HG03521 (cell line): Measurements from ENCODE around the gene SMOC1.

Experiments
- ATAC-seq: cut with Tn5 transposase; IDR thresholded peaks from one replicate; pipeline ENCODE4 v1.9.1; 2021; ENCODE audit warnings: mild to moderate bottlenecking, moderate library complexity; ENCODE audit not compliant: unreplicated experiment

Gene SMOC1

GRCh38 chr14:69879175-69880043 lies at the start of gene SMOC1:
TSS of gene SMOC1 (plus strand) at chr14:69879416. CDS start at chr14:69879679, 263 bp downstream.
- ATAC-seq, result no peak

- ATAC-seq, result no peak
Observed at GRCh38 chr14:69838881-69839416, 40.3 kb upstream of the SMOC1 start.

GRCh38 chr14:69839661-69840060 lies 39.6 kb upstream of the SMOC1 start:
- ATAC-seq, result no peak

DNA sequence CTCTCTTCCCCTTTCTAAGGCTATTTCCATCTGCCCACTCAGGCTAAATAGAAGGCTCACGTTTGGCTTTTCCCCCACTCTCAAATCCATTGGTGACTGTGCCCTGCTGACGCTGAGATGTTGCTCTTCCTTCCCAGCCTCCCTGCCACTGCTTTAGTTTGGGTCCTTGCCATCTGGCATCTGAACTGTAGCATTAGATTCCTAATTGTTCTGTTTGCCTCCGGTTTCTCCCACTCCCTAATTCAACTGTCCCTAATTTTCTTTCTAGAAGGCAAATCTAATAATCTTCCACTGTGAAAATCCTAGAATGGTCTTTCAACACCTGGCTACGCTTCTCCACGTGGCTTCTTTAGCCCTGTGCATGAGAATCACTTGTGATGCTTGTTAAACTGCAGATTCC lies 37.6 kb upstream of the SMOC1 start:
- ATAC-seq, result no peak

GRCh38 chr14:69842686-69843420 lies 36.4 kb upstream of the SMOC1 start:
- no peak for ATAC-seq

DNA sequence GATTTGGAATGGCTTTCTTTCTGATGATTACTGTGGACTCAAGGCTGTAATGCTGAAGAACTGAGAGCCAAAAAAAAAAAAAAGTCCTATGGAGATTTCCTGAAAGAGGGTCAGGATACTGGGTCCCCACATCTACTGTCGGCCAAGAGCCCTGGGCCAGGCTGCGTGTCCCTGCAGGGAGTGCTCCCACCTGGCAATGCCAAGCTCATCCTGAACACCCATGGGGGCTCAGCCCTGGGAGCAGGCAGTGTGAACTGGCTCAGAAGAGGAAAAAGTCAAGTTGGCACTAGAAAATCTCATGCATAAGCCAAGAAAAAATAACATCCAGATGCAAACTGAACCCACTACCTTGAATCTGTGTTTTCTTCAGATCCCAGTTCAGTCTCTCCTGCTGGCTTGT lies 35.0 kb upstream of the SMOC1 start:
- no peak for ATAC-seq

GRCh38 chr14:69845050-69845581 lies 34.1 kb upstream of the SMOC1 start:
- ATAC-seq, result no peak

DNA sequence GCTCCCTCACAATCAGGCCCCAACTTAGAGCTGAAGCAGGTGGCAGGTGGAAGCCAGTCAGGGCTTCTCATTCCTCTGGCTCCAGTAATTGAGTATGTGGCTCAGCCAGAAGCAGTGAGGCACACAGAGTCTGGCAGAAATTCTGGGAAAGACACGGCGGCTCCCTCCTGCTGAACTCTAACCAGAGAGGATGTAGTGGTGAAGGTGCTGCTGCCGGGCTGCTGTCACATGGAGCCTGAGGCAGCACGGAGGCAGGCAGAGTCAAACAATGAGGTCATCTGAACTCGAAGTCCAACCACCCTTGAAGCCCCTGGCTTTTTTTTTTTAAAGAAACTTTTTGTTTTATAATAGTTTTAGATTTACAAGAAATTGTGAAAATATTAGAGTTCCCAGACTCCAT lies 33.4 kb upstream of the SMOC1 start:
- ATAC-seq, result no peak

- no peak for ATAC-seq
Observed at GRCh38 chr14:69848156-69848555, 31.1 kb upstream of the SMOC1 start.

DNA sequence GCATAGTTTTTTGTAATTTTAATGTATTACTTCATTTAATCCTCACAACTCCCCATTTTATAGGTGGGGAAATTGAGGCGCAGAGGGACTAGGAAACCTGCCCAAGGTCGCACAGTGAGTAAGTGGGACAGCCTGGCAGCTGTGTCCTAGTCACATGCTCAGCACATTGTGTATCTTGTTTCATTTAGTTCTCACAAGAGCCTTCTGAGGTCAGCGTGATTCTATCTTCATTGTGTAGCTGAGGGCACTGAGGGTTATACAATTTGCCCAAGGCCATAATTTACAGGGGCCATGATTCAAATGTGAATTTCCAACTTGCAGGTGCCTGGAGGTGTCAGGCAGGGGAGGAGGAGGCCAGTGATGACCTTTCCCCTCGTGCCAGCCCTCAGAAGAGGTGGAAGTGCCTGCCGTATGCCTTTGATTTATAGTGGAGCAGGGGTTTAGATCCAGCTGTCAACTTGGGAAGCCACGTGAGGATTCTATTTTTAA lies 30.3 kb upstream of the SMOC1 start:
- ATAC-seq, result no peak

DNA sequence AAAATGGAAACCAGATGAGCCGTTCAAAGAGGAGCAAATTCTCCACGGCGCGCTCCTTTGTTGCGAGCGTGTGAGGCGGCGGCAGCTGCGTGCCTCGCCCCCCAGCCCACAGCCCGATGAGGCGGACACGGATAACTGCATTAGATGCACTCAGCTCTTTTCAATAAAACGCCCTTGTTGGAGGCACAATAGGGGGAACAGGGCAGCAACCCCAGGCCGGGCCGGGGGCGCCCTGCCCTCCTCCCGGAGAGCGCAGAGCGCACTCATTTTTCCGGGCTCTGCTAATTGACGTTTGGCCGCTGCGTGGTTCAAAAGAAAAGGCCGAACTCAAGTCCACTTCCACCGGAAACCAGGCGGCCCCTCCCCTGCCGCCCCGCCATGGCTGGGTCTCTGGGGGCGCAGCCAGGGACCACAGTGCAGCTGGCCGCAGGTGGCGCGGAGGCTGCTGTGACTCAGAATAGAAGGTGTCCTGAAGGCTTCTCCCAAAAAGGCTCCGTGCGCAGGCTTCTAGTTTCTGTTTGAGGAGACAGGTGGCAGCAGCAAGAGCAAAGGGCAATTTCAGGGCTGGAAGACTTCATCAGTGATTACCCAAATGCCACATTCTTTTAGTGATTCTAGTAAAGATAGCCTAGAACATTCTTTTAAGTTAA lies 29.0 kb upstream of the SMOC1 start:
- ATAC-seq, result no peak

DNA sequence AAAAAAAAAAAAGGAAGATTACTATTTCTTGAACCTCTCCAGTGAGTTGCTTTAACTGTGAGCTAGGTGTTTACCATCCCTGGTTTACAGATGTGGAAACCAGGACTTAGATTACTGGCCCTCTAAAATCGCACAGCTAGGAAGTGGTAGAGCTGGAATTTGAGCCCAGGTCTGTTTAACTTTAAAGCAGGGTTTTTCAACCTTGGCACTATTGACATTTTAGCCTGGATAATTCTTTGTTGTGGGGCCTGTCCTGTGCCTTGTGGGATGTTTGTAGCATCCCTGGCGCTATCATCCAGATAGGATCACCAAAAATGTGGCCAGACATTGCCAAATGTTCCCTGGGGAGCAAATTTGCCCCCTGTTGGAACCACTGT lies 28.5 kb upstream of the SMOC1 start:
- no peak for ATAC-seq

DNA sequence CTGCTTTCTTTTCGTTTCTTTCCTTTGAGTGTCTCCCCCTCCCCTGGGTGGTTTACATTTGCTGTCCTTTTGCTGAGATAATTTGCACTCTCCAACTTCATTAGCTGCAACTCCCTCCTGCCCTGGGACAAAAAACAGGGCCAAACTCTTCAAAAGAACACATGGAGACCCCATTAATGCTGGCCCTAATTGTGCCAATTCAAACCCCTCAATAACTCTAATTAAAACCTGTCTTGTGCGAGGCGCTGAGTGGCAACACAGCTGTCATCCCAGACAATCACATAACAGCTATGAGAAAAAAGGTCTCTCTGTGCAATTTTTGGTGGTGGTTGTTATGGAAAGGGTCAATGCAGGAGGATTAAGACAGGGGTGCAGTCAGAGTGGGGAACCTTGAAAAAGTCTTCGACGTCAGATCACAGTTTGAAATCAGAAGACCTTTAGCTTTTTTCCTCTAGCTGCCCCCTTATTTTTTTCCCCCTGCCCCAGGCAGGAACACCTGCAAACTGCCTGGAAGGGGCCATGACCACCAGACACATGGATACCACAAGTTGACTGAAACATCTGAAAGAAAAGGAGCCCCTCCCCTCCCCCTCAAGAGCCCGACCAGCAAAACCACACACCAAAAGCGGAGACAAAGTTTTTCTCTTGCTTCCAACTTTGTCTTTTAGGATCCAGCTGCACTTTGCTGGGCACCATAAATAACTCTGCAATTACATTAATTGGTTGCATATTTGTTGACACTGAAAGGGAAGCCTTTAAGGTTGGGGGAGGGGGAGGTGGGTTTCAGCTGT lies 26.5 kb upstream of the SMOC1 start:
- ATAC-seq, result no peak

- no peak for ATAC-seq
Observed at GRCh38 chr14:69853774-69854173, 25.4 kb upstream of the SMOC1 start.

DNA sequence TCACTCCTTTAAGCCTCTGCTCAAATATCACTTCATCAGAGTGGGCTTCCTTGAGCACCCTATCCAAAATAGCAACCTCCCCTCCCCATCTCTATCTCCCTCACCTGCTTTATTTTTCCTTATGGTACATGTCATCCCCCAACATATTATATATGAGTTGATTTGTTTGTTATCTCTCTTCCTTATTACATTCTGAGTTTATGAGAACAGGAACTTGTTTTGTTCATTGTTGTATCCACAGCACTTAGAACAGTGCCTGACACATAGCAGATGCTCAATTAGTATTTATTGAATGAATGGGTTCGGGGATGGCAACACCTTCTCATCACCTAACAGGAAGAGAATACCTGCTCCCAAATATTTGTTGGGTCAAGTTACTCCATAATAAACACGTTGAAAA lies 24.6 kb upstream of the SMOC1 start:
- ATAC-seq, result no peak

DNA sequence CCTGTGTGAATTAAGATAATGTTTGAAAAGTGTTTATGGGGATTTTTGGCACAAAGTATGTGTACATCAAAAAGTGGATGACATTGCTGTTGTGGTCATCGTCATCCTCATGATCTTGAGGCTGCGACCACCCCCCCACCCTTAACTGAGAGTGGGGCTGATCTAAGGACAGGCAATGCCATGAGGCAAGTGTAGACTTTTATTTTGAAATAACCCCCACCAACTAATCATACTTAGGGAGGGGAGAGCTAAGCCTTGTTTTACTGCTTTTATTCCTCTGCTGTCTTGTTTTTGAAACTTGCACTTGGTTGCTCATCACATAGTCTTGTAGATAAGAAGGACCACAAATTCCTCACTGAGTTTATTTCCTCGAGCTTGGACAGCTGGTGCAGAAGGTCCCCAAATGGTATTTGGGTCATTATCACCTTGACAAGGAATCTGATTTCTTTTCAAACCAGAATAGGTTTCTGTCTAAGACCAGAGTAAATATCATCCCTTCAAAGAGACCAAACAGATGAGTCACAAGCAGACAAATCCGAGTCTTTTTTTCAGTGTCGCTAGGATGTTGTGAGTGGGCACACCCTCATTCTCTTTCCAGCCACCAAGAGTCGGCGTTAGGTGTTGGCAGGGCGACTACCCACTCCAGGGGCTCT lies 23.9 kb upstream of the SMOC1 start:
- ATAC-seq, result no peak

DNA sequence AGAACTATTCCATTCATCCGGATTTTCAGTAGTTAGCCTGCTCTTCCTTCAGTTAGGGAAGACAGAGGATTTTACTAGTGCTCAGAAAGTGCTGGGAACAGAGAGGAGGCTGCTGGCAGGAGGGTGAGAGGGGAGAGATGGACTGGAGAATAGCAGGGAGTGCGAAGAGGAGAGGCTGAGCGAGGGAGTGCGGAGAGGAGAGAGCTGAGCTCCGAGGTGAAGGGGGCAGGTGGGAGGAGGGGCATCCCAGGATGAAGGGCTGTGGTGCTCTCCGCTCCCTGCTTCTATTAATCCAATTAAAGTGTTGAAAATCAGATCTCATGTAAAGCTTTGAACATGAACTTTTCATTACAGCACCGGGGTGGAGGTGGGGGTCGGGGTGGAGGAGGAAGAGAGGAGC lies 20.4 kb upstream of the SMOC1 start:
- no peak for ATAC-seq

GRCh38 chr14:69859591-69859990 lies 19.6 kb upstream of the SMOC1 start:
- ATAC-seq, result no peak

GRCh38 chr14:69860221-69860620 lies 19.0 kb upstream of the SMOC1 start:
- no peak for ATAC-seq
